Mucosa of rectum (tissue), 2 donors: Measurements from ENCODE around the gene PCCA.
"Not testable (repeated sequence)": the region's sequence is repeated elsewhere in the genome, so short reads cannot be mapped to it uniquely, and the experiment has no call there.

ENCODE experiments used
- H3K27ac ChIP-seq, 2 donors: one replicate each; pipeline ENCODE4 v1.7.0; 2013; ENCODE audit warnings: inconsistent platforms in 2 of 2, low read depth in 2 of 2, low read length in 2 of 2
- H3K27me3 ChIP-seq, 2 donors: one replicate each; pipeline ENCODE4 v1.7.0; 2013; ENCODE audit warnings: low read length in 2 of 2; ENCODE audit not compliant: control insufficient read depth in 2 of 2, insufficient read depth in 2 of 2
- H3K36me3 ChIP-seq, 2 donors: one replicate each; pipeline ENCODE4 v1.7.0; 2013; ENCODE audit warnings: low read length in 2 of 2; ENCODE audit not compliant: control insufficient read depth in 2 of 2, insufficient read depth in 2 of 2
- H3K4me1 ChIP-seq, 2 donors: one replicate each; pipeline ENCODE4 v1.7.0; 2013; ENCODE audit warnings: low read length in 2 of 2, mild to moderate bottlenecking in 1 of 2; ENCODE audit not compliant: control insufficient read depth in 2 of 2, insufficient read depth in 2 of 2
- H3K4me3 ChIP-seq, 2 donors: one replicate each; pipeline ENCODE4 v1.7.0; 2013; ENCODE audit warnings: low read length in 2 of 2
- H3K9ac ChIP-seq, 2 donors: one replicate each; pipeline ENCODE4 v1.7.0; 2013; ENCODE audit warnings: low read length in 2 of 2, low read depth in 1 of 2, mild to moderate bottlenecking in 1 of 2
- H3K9me3 ChIP-seq, 2 donors: one replicate each; pipeline ENCODE4 v1.7.0; 2013; ENCODE audit warnings: low read length in 2 of 2; ENCODE audit not compliant: control insufficient read depth in 2 of 2
- donor health status: healthy.
- donor health status: Normal muscosa, but diverticular disease.

PCCA gene

DNA sequence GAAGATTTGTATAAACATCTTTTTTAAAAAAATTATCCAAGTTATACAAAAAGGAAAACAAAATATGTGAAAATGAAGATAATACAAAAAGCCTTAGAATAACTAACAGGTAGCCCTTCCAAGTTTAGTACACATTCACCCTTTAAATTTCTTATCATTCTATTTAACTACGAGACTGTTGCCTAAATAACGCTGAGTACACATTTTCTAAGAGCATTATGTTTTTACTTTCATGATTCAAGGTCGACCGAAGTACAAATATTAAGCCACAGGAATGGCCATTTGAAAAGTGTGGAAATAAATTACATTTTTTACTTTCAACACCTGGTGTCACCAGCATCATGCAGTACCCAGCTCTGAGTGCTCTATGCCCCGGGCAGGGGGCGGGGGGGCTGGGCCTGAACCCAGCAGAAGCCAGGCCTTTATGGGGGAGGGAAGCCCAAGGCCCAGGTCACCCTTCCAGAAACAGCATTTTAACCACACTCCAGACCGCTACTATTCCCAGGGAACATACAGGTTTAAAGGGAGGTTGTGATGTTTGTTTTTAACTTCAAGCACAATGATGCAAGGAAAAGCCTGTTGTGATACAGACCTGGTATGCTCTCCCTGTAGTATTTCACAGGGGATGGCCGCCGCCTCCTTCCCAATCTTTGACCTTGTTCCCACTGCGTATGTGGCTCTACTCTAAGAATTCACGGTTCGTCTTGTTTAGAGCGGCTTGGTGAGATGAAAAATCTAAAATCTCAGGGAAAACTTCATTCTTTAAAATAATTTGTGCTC lies 475.7 kb downstream of the PCCA start:
- H3K9me3 ChIP-seq, result peaks cover 0 to 2% of the 10 kb centered on the region in 2 donors
- H3K27ac ChIP-seq, result no peak overlapping the region
- H3K4me3 ChIP-seq, result no peak overlapping the region
- H3K4me1 ChIP-seq, result no peaks in the 10 kb centered on the region
- no peaks in the 10 kb centered on the region for H3K27me3 ChIP-seq
- no peak overlapping the region for H3K9ac ChIP-seq
- H3K36me3 ChIP-seq, result no peaks in the 10 kb centered on the region

DNA sequence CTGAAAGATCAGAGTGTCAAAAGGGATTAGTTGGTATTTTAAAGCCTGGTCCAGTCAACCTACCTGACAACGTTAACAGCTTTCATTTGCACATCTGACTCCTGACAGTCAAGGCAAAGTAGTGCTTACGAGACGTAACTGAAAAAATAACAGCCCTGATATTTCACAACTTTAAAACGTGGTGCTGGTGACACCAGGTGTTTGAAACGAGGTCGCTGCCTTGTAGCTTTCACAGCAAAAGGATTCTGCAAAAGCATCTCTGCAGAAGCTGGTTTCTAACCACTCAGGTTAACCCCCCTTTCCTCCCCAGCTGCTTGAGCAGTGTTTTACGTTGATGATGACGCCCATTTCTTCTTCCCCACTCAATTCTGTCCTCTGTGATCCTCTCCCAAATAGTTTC lies 476.4 kb downstream of the PCCA start:
- Histone ChIP-seq H3K9me3 (peaks cover 0 to 2% of the 10 kb centered on the region in 2 donors), H3K4me1 (no peaks in the 10 kb centered on the region), H3K4me3 (no peak overlapping the region), H3K27ac (no peak overlapping the region), H3K36me3 (no peaks in the 10 kb centered on the region), H3K9ac (no peak overlapping the region), H3K27me3 (no peaks in the 10 kb centered on the region)

DNA sequence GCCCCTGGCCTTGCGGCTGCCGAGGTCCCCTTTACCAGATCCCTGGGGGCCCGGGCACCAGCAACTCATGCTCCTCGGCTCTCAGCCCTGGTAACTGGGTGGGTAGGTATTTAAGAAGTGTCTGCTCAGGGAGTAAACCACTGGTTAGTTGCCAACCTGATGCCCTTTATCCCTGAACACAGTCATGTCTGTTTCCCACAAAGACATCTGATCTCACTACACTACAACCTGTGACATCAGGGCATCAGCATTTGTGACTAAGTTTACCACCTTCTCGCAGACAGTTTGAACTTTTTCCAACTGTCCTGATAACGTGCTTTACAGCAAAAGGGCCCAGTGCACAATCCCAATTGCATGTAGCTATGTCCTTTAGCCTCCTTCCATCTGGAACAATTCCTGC lies 477.6 kb downstream of the PCCA start:
- no peaks in the 10 kb centered on the region for H3K36me3 ChIP-seq
- no peaks in the 10 kb centered on the region for H3K4me1 ChIP-seq
- H3K4me3 ChIP-seq, result no peak overlapping the region
- no peak overlapping the region for H3K9ac ChIP-seq
- peaks cover 0 to 2% of the 10 kb centered on the region in 2 donors for H3K9me3 ChIP-seq
- no peak overlapping the region for H3K27ac ChIP-seq
- no peaks in the 10 kb centered on the region for H3K27me3 ChIP-seq

DNA sequence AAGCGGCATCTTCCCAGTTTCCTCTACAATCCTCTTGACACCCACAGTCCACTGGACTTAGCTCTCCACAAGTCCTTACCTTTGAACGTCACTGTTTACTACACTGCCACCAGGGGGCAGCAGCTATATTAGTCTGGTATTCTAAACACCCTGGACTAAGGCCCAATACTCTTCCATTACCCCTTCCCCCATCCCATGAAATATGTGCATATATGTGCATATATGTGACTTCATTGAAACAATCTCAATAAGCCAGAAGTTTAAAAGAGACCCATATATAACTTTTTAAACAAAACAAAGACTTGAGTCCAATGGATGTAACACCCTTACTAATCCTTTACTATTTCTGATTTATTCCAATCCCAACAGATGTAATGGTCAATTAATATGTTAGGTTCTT lies 484.2 kb downstream of the PCCA start:
- Histone ChIP-seq H3K27ac (no peak overlapping the region), H3K4me1 (no peaks in the 10 kb centered on the region), H3K9ac (no peak overlapping the region), H3K4me3 (no peak overlapping the region), H3K36me3 (no peaks in the 10 kb centered on the region), H3K27me3 (no peaks in the 10 kb centered on the region), H3K9me3 (no peaks in the 10 kb centered on the region)

DNA sequence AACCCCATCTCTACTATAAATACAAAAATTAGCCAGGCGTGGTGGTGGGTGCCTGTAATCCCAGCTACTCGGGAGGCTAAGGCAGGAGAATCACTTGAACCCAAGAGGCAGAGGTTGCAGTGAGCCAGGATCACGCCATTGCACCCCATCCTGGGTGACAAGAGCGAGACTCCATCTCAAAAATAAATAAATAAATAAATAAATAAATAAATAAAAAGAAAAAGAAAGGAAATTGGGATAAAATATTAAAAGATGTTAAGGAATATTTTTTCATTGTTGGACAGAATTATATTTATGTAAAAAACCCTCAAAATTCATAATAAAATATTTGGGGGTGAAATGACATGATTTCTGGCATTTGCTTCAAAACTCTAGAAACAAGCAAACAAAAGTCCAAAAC lies 488.3 kb downstream of the PCCA start:
- H3K4me3 ChIP-seq, H3K36me3 ChIP-seq, H3K27ac ChIP-seq, H3K9me3 ChIP-seq, H3K4me1 ChIP-seq, H3K9ac ChIP-seq, H3K27me3 ChIP-seq: not testable (repeated sequence)
